GM23248 (cell line): Measurements from ENCODE around the gene ZFYVE19.
A peak's percentile ranks its signal among the peaks of the same experiment; 100 is the strongest.

Experiments used
- EZH2 ChIP-seq: fragments of 200-600 bp; sonication (generic); IDR thresholded peaks from 2 replicates; pipeline ENCODE4 v1.6.1; 2018; ENCODE audit warnings: antibody characterized with exemption, mild to moderate bottlenecking; ENCODE audit not compliant: insufficient read depth, poor library complexity, severe bottlenecking
- EZH2phosphoT487 ChIP-seq: fragments of 200-600 bp; sonication (generic); IDR thresholded peaks from 2 replicates; pipeline ENCODE4 v1.6.1; 2018; ENCODE audit warnings: antibody characterized with exemption, moderate library complexity, mild to moderate bottlenecking, low read depth; ENCODE audit not compliant: insufficient read depth

DNA sequence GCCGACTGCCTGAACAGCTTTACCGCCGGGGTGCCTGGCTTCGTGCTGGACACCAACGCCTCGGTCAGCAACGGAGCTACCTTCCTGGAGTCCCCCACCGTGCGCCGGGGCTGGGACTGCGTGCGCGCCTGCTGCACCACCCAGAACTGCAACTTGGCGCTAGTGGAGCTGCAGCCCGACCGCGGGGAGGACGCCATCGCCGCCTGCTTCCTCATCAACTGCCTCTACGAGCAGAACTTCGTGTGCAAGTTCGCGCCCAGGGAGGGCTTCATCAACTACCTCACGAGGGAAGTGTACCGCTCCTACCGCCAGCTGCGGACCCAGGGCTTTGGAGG, 37.8 kb downstream of the ZFYVE19 start:
- TF ChIP-seq EZH2 (peak; percentile 29), EZH2phosphoT487 (no peak)
